Measurements from ENCODE around the gene DTX3L. TPM values are rescaled to one million over a fixed set of nuclear protein-coding genes. Genes with fewer than 3 reads are reported as not detected.

The DTX3L gene
- total and polyA plus RNA-seq, 2 of the 13 experiments (the other 11 are each of a cell fraction or from before 2014, with no cell fraction given), result 2.5 to 10.9 TPM

GRCh38 chr3:122609798-122610559 lies 45.8 kb downstream of the DTX3L start:
- Histone ChIP-seq H3K4me3 (replicated peaks in 1 of 3; ENCODE audit: insufficient read depth in 1 of 3, low read depth in 2 of 3, low read length in 3 of 3) (no peak overlapping the region), H3K9ac (ENCODE audit: insufficient read depth, low read depth, low read length) (no peak overlapping the region), H3K27ac (ENCODE audit: extremely low read length, insufficient read depth, low read length) (no peak overlapping the region), H3K36me3 (replicated peaks in 1 of 2; ENCODE audit: control insufficient read depth in 1 of 2, insufficient read depth in 2 of 2, low read length in 2 of 2) (no peaks in the 10 kb centered on the region), H3K4me2 (ENCODE audit: low read depth, low read length) (no peak overlapping the region), H4K20me1 (ENCODE audit: insufficient read depth, low read length) (no peaks in the 10 kb centered on the region), H2AFZ (ENCODE audit: low read length) (no peak overlapping the region), H3K79me2 (ENCODE audit: insufficient read depth, low read length) (no peaks in the 10 kb centered on the region), H3K4me1 (ENCODE audit: insufficient read depth, low read length) (no peaks in the 10 kb centered on the region), H3K9me3 (ENCODE audit: low read length) (no peaks in the 10 kb centered on the region), H3K27me3 (ENCODE audit: control insufficient read depth in 1 of 2, insufficient read depth in 2 of 2, low read length in 2 of 2) (no peaks in the 10 kb centered on the region; a peak in 1 of 5 replicates)
- intact Hi-C loops (cut with micrococcal nuclease; ENCODE audit: unreplicated experiment) (no loop called here), in situ Hi-C loops (cut with HindIII; ENCODE audit: extremely low pct_ligation_motif_present, low pct_unique_long_range_greater_than_20kb) (no loop called here)
- no peak for DNase-seq (ENCODE audit: low spot score)
- no peak for ATAC-seq
- WGBS (ENCODE audit: low lambda C conversion rate), result 41% methylated on average over 7 of the region's 7 CpGs
- CTCF ChIA-PET (ENCODE audit: low intra/inter-chr PET ratio, low total read pairs), result no interaction called here
- BruUV-seq (replicated peaks), result no TSS peak
- no peak for FAIRE-seq
- POLR2A ChIA-PET, result no interaction called here
- TF ChIP-seq SPEN (CRISPR knock-in tag; IDR thresholded peaks at IDR 0.05; ENCODE audit: low read depth) (no peak), ZNF678 (CRISPR knock-in tag; IDR thresholded peaks at IDR 0.05) (no peak), NFRKB (IDR thresholded peaks at IDR 0.05) (no peak), THAP7 (CRISPR knock-in tag; IDR thresholded peaks at IDR 0.05) (no peak), RORA (CRISPR knock-in tag; IDR thresholded peaks at IDR 0.05) (no peak), ZNF225 (CRISPR knock-in tag; IDR thresholded peaks at IDR 0.05) (no peak), ZNF354B (CRISPR knock-in tag; IDR thresholded peaks at IDR 0.05) (no peak), ZNF3 (CRISPR knock-in tag; IDR thresholded peaks at IDR 0.05) (no peak), ZSCAN21 (CRISPR knock-in tag; IDR thresholded peaks at IDR 0.05; ENCODE audit: borderline replicate concordance) (no peak), ZBTB7A (CRISPR knock-in tag; IDR thresholded peaks at IDR 0.05) (no peak), DMTF1 (CRISPR knock-in tag; IDR thresholded peaks at IDR 0.05) (no peak), AHR (CRISPR knock-in tag; IDR thresholded peaks at IDR 0.05) (no peak), PBX3 (CRISPR knock-in tag; IDR thresholded peaks at IDR 0.05; ENCODE audit: borderline replicate concordance) (no peak), FOXA3 (CRISPR knock-in tag; IDR thresholded peaks at IDR 0.05) (no peak), HINFP (CRISPR knock-in tag; IDR thresholded peaks at IDR 0.05; ENCODE audit: low read depth) (no peak)

All from HepG2 (cell line).